ENCODE data around the gene CRMP1. TPM values are rescaled to one million over a fixed set of nuclear protein-coding genes. Genes with fewer than 3 reads are reported as not detected.
"Not testable (repeated sequence)": the region's sequence is repeated elsewhere in the genome, so short reads cannot be mapped to it uniquely, and the experiment has no call there.

The CRMP1 gene
- total RNA-seq, 2 donors from 2014 or later: not detected

- H3K27ac Mint-ChIP-seq: no peak overlapping the region
- DNase-seq (ENCODE audit: low spot score in 2 of 2) (no peak), ATAC-seq (no peak)
- no peaks in the 10 kb centered on the region for H3K9me3 Mint-ChIP-seq
- H3K36me3 Mint-ChIP-seq: no peaks in the 10 kb centered on the region
These were observed 41.1 kb downstream of the CRMP1 start for GRCh38 chr4:5851637-5852301.

GRCh38 chr4:5845035-5845905 lies 47.6 kb downstream of the CRMP1 start:
- DNase-seq (ENCODE audit: low spot score in 2 of 2) (no peak), ATAC-seq (no peak)

GRCh38 chr4:5843573-5844530 lies 49.0 kb downstream of the CRMP1 start:
- no peak overlapping the region for H3K27ac Mint-ChIP-seq
- no peak for DNase-seq (ENCODE audit: low spot score in 2 of 2)
- ATAC-seq: no peak
- peaks cover 0 to 4% of the 10 kb centered on the region in 2 donors for H3K9me3 Mint-ChIP-seq
- no peaks in the 10 kb centered on the region for H3K36me3 Mint-ChIP-seq

More at GRCh38 chr4:5845035-5845905, 47.6 kb downstream of the CRMP1 start:
- Mint-ChIP-seq H3K9me3 (peaks cover 0 to 4% of the 10 kb centered on the region in 2 donors), H3K27ac (no peak overlapping the region), H3K36me3 (no peaks in the 10 kb centered on the region)

- no peak for DNase-seq (ENCODE audit: low spot score in 2 of 2)
- no peak for ATAC-seq
- H3K36me3 Mint-ChIP-seq: no peaks in the 10 kb centered on the region
These were observed 50.4 kb downstream of the CRMP1 start for GRCh38 chr4:5842456-5842855.

GRCh38 chr4:5839751-5840674 lies 52.9 kb downstream of the CRMP1 start:
- H3K36me3 Mint-ChIP-seq: no peaks in the 10 kb centered on the region
- H3K9me3 Mint-ChIP-seq: peaks cover 0 to 4% of the 10 kb centered on the region in 2 donors
- H3K27ac Mint-ChIP-seq: no peak overlapping the region
- ATAC-seq (no peak), DNase-seq (ENCODE audit: low spot score in 2 of 2) (no peak)

More at GRCh38 chr4:5842456-5842855, 50.4 kb downstream of the CRMP1 start:
- H3K27ac Mint-ChIP-seq: no peak overlapping the region
- H3K9me3 Mint-ChIP-seq: peaks cover 0 to 4% of the 10 kb centered on the region in 2 donors

GRCh38 chr4:5839332-5839731 lies 53.6 kb downstream of the CRMP1 start:
- H3K36me3 Mint-ChIP-seq: no peaks in the 10 kb centered on the region
- DNase-seq (ENCODE audit: low spot score in 2 of 2): no peak
- H3K27ac Mint-ChIP-seq: no peak overlapping the region
- no peak for ATAC-seq
- peaks cover 0 to 4% of the 10 kb centered on the region in 2 donors for H3K9me3 Mint-ChIP-seq

- not testable (repeated sequence) for H3K36me3 Mint-ChIP-seq; DNase-seq (ENCODE audit: low spot score in 2 of 2); H3K27ac Mint-ChIP-seq; H3K9me3 Mint-ChIP-seq; ATAC-seq
These were observed 55.4 kb downstream of the CRMP1 start for GRCh38 chr4:5837483-5837882.

- H3K36me3 Mint-ChIP-seq: no peaks in the 10 kb centered on the region
- no peaks in the 10 kb centered on the region for H3K9me3 Mint-ChIP-seq
- DNase-seq (ENCODE audit: low spot score in 2 of 2): no peak
- H3K27ac Mint-ChIP-seq: no peak overlapping the region
- ATAC-seq: no peak
These were observed 55.9 kb downstream of the CRMP1 start for GRCh38 chr4:5836943-5837342.

GRCh38 chr4:5828005-5828391 lies 64.9 kb downstream of the CRMP1 start:
- Mint-ChIP-seq H3K27ac (no peak overlapping the region), H3K36me3 (no peaks in the 10 kb centered on the region), H3K9me3 (no peaks in the 10 kb centered on the region)
- no peak for ATAC-seq
- DNase-seq (ENCODE audit: low spot score in 2 of 2): no peak

GRCh38 chr4:5827108-5828004 lies 65.5 kb downstream of the CRMP1 start:
- DNase-seq (ENCODE audit: low spot score in 2 of 2) (no peak), ATAC-seq (no peak)
- no peaks in the 10 kb centered on the region for H3K9me3 Mint-ChIP-seq
- H3K36me3 Mint-ChIP-seq: no peaks in the 10 kb centered on the region
- H3K27ac Mint-ChIP-seq: no peak overlapping the region

- DNase-seq (ENCODE audit: low spot score in 2 of 2): no peak
- Mint-ChIP-seq H3K36me3 (no peaks in the 10 kb centered on the region), H3K9me3 (no peaks in the 10 kb centered on the region), H3K27ac (no peak overlapping the region)
- no peak for ATAC-seq
These were observed 66.3 kb downstream of the CRMP1 start for GRCh38 chr4:5826437-5827107.

- no peaks in the 10 kb centered on the region for H3K9me3 Mint-ChIP-seq
These were observed 67.4 kb downstream of the CRMP1 start for GRCh38 chr4:5825321-5826041.

GRCh38 chr4:5824635-5825034 lies 68.3 kb downstream of the CRMP1 start:
- no peak for ATAC-seq
- no peaks in the 10 kb centered on the region for H3K9me3 Mint-ChIP-seq
- DNase-seq (ENCODE audit: low spot score in 2 of 2): no peak
- peak overlapping the region in 1 of 2 donors; percentile 57 for H3K27ac Mint-ChIP-seq
- H3K36me3 Mint-ChIP-seq: no peaks in the 10 kb centered on the region

More at GRCh38 chr4:5825321-5826041, 67.4 kb downstream of the CRMP1 start:
- Mint-ChIP-seq H3K27ac (no peak overlapping the region), H3K36me3 (no peaks in the 10 kb centered on the region)
- DNase-seq (ENCODE audit: low spot score in 2 of 2) (no peak), ATAC-seq (no peak)

- DNase-seq (ENCODE audit: low spot score in 2 of 2): no peak
- Mint-ChIP-seq H3K27ac (peak overlapping the region in 1 of 2 donors; percentile 57), H3K9me3 (no peaks in the 10 kb centered on the region), H3K36me3 (no peaks in the 10 kb centered on the region)
- ATAC-seq: no peak
These were observed 68.7 kb downstream of the CRMP1 start for GRCh38 chr4:5824227-5824626.

All from activated naive CD4-positive, alpha-beta T cell treated with anti-CD3 and anti-CD28 coated beads, Interleukin-2, amount 50 U/mL, for 72 hours (primary cell).